SU-DHL-6 (cell line): ENCODE results near the gene UTS2R.

ENCODE experiments used
- CTCF ChIP-seq: fragments of 200-600 bp; sonication (generic); IDR thresholded peaks from one replicate; pipeline ENCODE4 v1.5.1; 2017; ENCODE audit warnings: antibody characterized with exemption, mild to moderate bottlenecking, low read length, moderate library complexity; ENCODE audit not compliant: insufficient read depth, poor library complexity, severe bottlenecking
- EZH2phosphoT487 ChIP-seq: fragments of 200-600 bp; sonication (generic), shearing (Covaris generic); conservative IDR thresholded peaks from 2 replicates; pipeline ENCODE4 v1.6.1; 2018; ENCODE audit warnings: mild to moderate bottlenecking, antibody characterized with exemption, low read length, moderate library complexity, mixed read lengths

- no peak for TF ChIP-seq CTCF
- TF ChIP-seq EZH2phosphoT487: no peak
Measured at GRCh38 chr17:82385559-82386254, 14.1 kb downstream of the UTS2R start.
